PC-9 (cell line): ENCODE measurements around the gene SLC25A30.

ENCODE experiments used
- CTCF ChIP-seq: fragments of 200-600 bp; sonication (generic); conservative IDR thresholded peaks from 2 replicates; pipeline ENCODE4 v1.6.1; 2017; ENCODE audit warnings: mixed run types, antibody characterized with exemption, mild to moderate bottlenecking, moderate library complexity
- EZH2 ChIP-seq: fragments of 200-600 bp; sonication (generic); IDR thresholded peaks from 2 replicates; pipeline ENCODE4 v1.8.0; 2017; ENCODE audit warnings: antibody characterized with exemption, low read depth

DNA sequence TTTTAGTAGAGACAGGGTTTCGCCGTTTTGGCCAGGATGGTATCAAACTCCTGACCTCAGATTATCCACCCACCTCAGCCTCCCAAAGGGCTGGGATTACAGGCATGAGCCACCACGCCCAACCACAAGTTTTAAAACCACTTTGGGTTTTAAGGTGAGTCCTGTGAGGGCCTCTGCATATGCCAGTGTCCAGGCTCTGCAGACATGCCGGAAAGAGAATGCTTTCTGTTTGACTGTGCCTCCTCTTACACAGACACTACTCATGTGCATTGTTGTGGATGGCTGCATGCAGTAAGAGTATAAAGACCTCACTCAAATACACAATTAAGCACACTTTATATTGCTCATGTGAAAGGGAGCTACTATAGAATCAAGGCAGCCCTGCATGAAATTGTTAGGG lies 20.8 kb upstream of the SLC25A30 start:
- no peak for TF ChIP-seq EZH2
- TF ChIP-seq CTCF, result no peak
